Fibroblast of lung (primary cell): Measurements from ENCODE around the gene CDH4. TPM values are rescaled to one million over a fixed set of nuclear protein-coding genes. Genes with fewer than 3 reads are reported as not detected.

Source experiments
- DNase-seq, 2 donors: peaks; one replicate each; pipeline versions ENCODE4 v3.0.0 to v3.0.0-alpha.2; 2010; ENCODE audit warnings: low read depth in 2 of 2
- H2AFZ ChIP-seq: 2 replicates; pipeline ENCODE4 v1.5.1; 2012; ENCODE audit warnings: low read length, control low read depth, inconsistent platforms
- H3K27ac ChIP-seq: 2 replicates; pipeline ENCODE4 v1.5.1; 2011; ENCODE audit warnings: low read length, control low read depth; ENCODE audit not compliant: insufficient read depth
- H3K27me3 ChIP-seq: 2 replicates; pipeline ENCODE4 v1.5.1; 2011; ENCODE audit warnings: mild to moderate bottlenecking, low read length; ENCODE audit not compliant: control insufficient read depth, insufficient read depth
- H3K36me3 ChIP-seq: 2 replicates; pipeline ENCODE4 v1.5.1; 2011; ENCODE audit warnings: low read length; ENCODE audit not compliant: control insufficient read depth, insufficient read depth
- H3K4me1 ChIP-seq: 2 replicates; pipeline ENCODE4 v1.5.1; 2011; ENCODE audit warnings: low read length; ENCODE audit not compliant: control insufficient read depth, insufficient read depth; ENCODE audit errors: extremely low read depth
- H3K4me2 ChIP-seq: 2 replicates; pipeline ENCODE4 v1.5.1; 2011; ENCODE audit warnings: low read length, control low read depth; ENCODE audit not compliant: insufficient read depth; ENCODE audit errors: extremely low read depth
- H3K4me3 ChIP-seq, 4 experiments: fragments of 200-600 bp in 1 of 4; sonication (generic) in 1 of 4; replicated peaks in 1 of 4; 2 replicates each; pipeline ENCODE4 v1.5.1; 2011 to 2016; ENCODE audit warnings: low read length in 4 of 4, low read depth in 3 of 4, mild to moderate bottlenecking in 3 of 4, control low read depth in 2 of 4, inconsistent platforms in 1 of 4, mixed read lengths in 1 of 4; ENCODE audit not compliant: insufficient read depth in 1 of 4; ENCODE audit errors: control extremely low read depth in 1 of 4
- H3K79me2 ChIP-seq: 2 replicates; pipeline ENCODE4 v1.5.1; 2012; ENCODE audit warnings: mild to moderate bottlenecking, low read length, inconsistent platforms; ENCODE audit not compliant: control insufficient read depth, insufficient read depth
- H3K9ac ChIP-seq: 2 replicates; pipeline ENCODE4 v1.5.1; 2011; ENCODE audit warnings: mild to moderate bottlenecking, low read length, control low read depth; ENCODE audit not compliant: insufficient read depth
- H3K9me3 ChIP-seq: 2 replicates; pipeline ENCODE4 v1.5.1; 2012; ENCODE audit warnings: low read depth, low read length; ENCODE audit not compliant: control insufficient read depth, insufficient read depth
- H4K20me1 ChIP-seq: 2 replicates; pipeline ENCODE4 v1.5.1; 2011; ENCODE audit warnings: low read length; ENCODE audit not compliant: control insufficient read depth, insufficient read depth; ENCODE audit errors: extremely low read depth
- EZH2 ChIP-seq: IDR thresholded peaks from 2 replicates; pipeline ENCODE4 v1.5.1; 2012; ENCODE audit warnings: low read length, control low read depth, mild to moderate bottlenecking; ENCODE audit errors: missing control alignments
- polyA plus RNA-seq, 2 donors: library from polyadenylated mRNA; depleted of rRNA in 1 of 2; stranded (reverse) in 1 of 2; unstranded in 1 of 2; fragments of >200 nt; gene quantifications; 2 replicates each; pipeline ENCODE4 v1.2.1, GENCODE V29; 2011 to 2012; ENCODE audit warnings: missing spikeins in 1 of 2
- total RNA-seq: library from RNA; depleted of rRNA; stranded (reverse); fragments of >200 nt; gene quantifications from 2 replicates; pipeline ENCODE4 v1.2.1, GENCODE V29; 2014
- TF ChIP-seq, protein P1 (sequence below), 2 donors: IDR thresholded peaks in 1 of 2; conservative IDR thresholded peaks in 1 of 2; 1 replicate in 1 of 2; 2 replicates in 1 of 2; pipeline ENCODE4 v1.5.1; 2011 to 2012; ENCODE audit warnings: low read length in 2 of 2, control low read depth in 1 of 2, inconsistent platforms in 1 of 2, low read depth in 1 of 2, mild to moderate bottlenecking in 1 of 2

CDH4 gene
- total and polyA plus RNA-seq, 2 donors (not counting 1 experiment from before 2014, with no cell fraction given) = 4.8 to 6.8 TPM

DNA sequence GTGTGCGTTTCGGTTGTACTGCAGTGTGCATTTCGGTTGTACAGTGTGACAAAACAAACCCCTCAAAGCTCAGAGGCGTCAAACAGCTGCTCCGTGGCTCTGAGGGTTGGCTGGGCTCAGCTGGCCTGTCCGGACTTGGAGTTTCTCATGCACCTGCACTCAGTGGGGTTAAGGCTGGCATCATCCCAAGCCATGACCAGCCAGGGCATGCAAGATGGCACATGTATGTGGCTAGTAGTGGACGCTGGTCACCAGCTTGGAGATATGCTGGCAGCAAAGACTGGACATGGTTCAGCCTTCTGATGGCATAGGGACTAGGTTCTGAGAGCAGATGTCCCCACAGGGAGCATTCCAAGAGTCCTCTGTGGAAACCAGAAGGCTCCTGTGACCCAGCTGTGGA, 187.2 kb downstream of the CDH4 start:
- no peak for DNase-seq
- Histone ChIP-seq H3K9me3 (no peaks in the 10 kb centered on the region), H2AFZ (no peak overlapping the region), H3K4me3 (no peak overlapping the region), H3K9ac (no peak overlapping the region), H4K20me1 (no peaks in the 10 kb centered on the region), H3K4me1 (peaks cover 12% of the 10 kb centered on the region), H3K36me3 (no peaks in the 10 kb centered on the region), H3K79me2 (no peaks in the 10 kb centered on the region), H3K27me3 (no peaks in the 10 kb centered on the region), H3K4me2 (no peak overlapping the region), H3K27ac (no peak overlapping the region)
- TF ChIP-seq, protein P1, sequence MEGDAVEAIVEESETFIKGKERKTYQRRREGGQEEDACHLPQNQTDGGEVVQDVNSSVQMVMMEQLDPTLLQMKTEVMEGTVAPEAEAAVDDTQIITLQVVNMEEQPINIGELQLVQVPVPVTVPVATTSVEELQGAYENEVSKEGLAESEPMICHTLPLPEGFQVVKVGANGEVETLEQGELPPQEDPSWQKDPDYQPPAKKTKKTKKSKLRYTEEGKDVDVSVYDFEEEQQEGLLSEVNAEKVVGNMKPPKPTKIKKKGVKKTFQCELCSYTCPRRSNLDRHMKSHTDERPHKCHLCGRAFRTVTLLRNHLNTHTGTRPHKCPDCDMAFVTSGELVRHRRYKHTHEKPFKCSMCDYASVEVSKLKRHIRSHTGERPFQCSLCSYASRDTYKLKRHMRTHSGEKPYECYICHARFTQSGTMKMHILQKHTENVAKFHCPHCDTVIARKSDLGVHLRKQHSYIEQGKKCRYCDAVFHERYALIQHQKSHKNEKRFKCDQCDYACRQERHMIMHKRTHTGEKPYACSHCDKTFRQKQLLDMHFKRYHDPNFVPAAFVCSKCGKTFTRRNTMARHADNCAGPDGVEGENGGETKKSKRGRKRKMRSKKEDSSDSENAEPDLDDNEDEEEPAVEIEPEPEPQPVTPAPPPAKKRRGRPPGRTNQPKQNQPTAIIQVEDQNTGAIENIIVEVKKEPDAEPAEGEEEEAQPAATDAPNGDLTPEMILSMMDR (conservative IDR thresholded peaks at IDR 0.05 in 1 of 2, IDR thresholded peaks at IDR 0.05 in 1 of 2; ENCODE audit: low read depth in 1 of 2, low read length in 2 of 2) = no peak
- no peak for TF ChIP-seq EZH2

DNA sequence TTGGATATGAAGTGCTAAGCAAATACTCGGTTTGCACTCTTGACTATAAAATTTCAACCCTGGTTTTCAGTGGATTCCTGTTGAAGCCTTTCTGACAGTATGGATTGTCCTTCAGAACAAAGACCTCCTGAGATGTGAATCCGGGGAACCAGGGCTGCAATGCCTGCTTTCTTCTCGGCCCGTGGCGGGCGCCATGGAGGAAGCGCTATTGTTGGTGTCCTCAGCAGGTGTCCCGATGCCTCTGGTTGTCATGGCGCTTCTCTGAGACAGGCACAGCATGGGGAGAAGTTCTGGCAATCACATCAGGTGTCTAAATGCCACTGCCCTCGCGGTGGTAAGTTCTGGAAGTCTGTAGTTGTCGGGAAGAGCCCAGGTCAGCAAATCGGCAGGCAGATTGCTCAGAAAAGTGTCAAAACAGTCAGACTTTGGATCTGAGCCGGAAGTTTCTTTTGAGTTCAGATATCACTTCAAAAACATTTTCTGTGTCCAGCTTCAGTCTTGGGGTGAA, 188.5 kb downstream of the CDH4 start:
- H2AFZ ChIP-seq = no peak overlapping the region
- no peak overlapping the region for H3K9ac ChIP-seq
- no peaks in the 10 kb centered on the region for H4K20me1 ChIP-seq
- peaks cover 12% of the 10 kb centered on the region for H3K4me1 ChIP-seq
- no peak for DNase-seq
- no peak overlapping the region for H3K27ac ChIP-seq
- H3K4me2 ChIP-seq = no peak overlapping the region
- TF ChIP-seq EZH2 = no peak
- TF ChIP-seq, protein P1 (conservative IDR thresholded peaks at IDR 0.05 in 1 of 2, IDR thresholded peaks at IDR 0.05 in 1 of 2; ENCODE audit: low read depth in 1 of 2, low read length in 2 of 2) = no peak
- no peak overlapping the region for H3K4me3 ChIP-seq
- H3K27me3 ChIP-seq = no peaks in the 10 kb centered on the region
- no peaks in the 10 kb centered on the region for H3K36me3 ChIP-seq
- H3K79me2 ChIP-seq = no peaks in the 10 kb centered on the region
- no peaks in the 10 kb centered on the region for H3K9me3 ChIP-seq

DNA sequence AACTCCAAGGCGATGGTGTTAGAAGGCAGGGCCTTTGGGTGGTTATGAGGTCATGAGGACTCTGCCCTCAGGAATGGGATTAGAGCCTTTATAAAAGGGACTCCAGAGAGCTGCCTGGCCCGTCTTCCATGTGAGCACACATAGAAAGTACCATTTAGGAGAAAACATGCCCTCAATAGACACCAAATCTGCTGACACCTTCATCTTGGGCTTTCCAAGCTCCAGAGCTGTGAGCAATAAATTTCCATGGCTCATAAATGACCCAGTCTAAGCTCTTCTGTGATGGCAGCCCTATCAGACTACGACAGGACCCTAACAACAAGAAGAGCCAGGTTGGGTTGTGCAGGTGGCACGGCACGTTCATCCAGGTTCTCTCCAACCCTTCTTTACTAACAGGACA, 189.5 kb downstream of the CDH4 start:
- Histone ChIP-seq H3K4me1 (peaks cover 12% of the 10 kb centered on the region), H3K4me3 (no peak overlapping the region), H3K36me3 (no peaks in the 10 kb centered on the region), H3K9me3 (no peaks in the 10 kb centered on the region), H3K9ac (no peak overlapping the region), H3K4me2 (no peak overlapping the region), H3K79me2 (no peaks in the 10 kb centered on the region), H4K20me1 (no peaks in the 10 kb centered on the region), H3K27ac (no peak overlapping the region), H3K27me3 (no peaks in the 10 kb centered on the region), H2AFZ (no peak overlapping the region)
- no peak for TF ChIP-seq EZH2
- TF ChIP-seq, protein P1 (conservative IDR thresholded peaks at IDR 0.05 in 1 of 2, IDR thresholded peaks at IDR 0.05 in 1 of 2; ENCODE audit: low read depth in 1 of 2, low read length in 2 of 2) = no peak
- DNase-seq = no peak
